ENCODE results near the gene PDGFC. TPM values are rescaled to one million over a fixed set of nuclear protein-coding genes. Genes with fewer than 3 reads are reported as not detected.

Gene PDGFC
- total and polyA plus RNA-seq, 2 donors (not counting 3 experiments of a cell fraction or from before 2014, with no cell fraction given) = 2.7 to 5.3 TPM

DNA sequence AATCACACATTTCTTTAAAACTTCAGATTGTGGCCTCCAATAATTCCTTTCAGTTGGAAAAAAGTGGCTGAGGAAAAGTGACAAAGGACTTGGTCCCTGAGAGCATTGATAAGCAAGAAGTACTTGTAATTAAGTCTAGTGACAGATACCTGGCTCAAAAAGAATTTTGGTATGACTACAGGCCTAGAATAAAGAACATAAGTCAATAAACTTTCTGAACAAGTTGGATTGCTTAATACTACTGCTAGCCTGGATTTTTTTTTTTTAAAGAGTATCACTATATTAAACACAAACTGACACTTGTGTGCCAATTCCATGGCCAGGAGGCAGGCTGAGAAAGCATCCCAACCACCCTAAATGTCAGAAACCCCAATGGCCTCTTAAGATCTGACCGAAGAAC, 49.3 kb upstream of the PDGFC start:
- Histone ChIP-seq H3K9ac (replicated peaks; ENCODE audit: extremely low read depth, insufficient read depth, low read length) (no peak overlapping the region), H3K27ac (ENCODE audit: insufficient read depth, low read depth, low read length) (no peak overlapping the region), H3K4me2 (ENCODE audit: insufficient read depth, low read length) (no peak overlapping the region), H3K9me3 (replicated peaks; ENCODE audit: control insufficient read depth, insufficient read depth, low read length) (no peaks in the 10 kb centered on the region), H3K9me1 (replicated peaks; ENCODE audit: control insufficient read depth, extremely low read depth, insufficient read depth, low read length) (no peaks in the 10 kb centered on the region), H3K27me3 (ENCODE audit: control insufficient read depth in 2 of 2, insufficient read depth in 2 of 2, low read length in 2 of 2) (no peaks in the 10 kb centered on the region), H3K36me3 (ENCODE audit: control insufficient read depth in 2 of 2, extremely low read depth in 1 of 2, insufficient read depth in 2 of 2, low read length in 2 of 2) (no peaks in the 10 kb centered on the region), H3K79me2 (ENCODE audit: control insufficient read depth, insufficient read depth, low read length) (no peaks in the 10 kb centered on the region), H4K20me1 (replicated peaks; ENCODE audit: control insufficient read depth, extremely low read depth, insufficient read depth, low read length) (no peaks in the 10 kb centered on the region), H2AFZ (ENCODE audit: low read depth, low read length) (no peak overlapping the region), H3K4me1 (ENCODE audit: control insufficient read depth, extremely low read depth, insufficient read depth, low read length) (no peaks in the 10 kb centered on the region), H3K4me3 (replicated peaks in 1 of 3; ENCODE audit: insufficient read depth in 1 of 3, low read depth in 1 of 3, low read length in 3 of 3) (no peak overlapping the region)
- ChIA-PET POLR2A (no interaction called here), CTCF (no interaction called here)
- FAIRE-seq (no peak), DNase-seq (ENCODE audit: low read depth, low spot score) (no peak)
- intact Hi-C loops (cut with micrococcal nuclease) (no loop called here), dilution Hi-C loops (cut with MboI; ENCODE audit: extremely low pct_ligation_motif_present, low sequenced_read_pairs) (no loop called here)
- TF ChIP-seq FOS (IDR thresholded peaks at IDR 0.05; ENCODE audit: borderline replicate concordance, insufficient read depth, low read length) (no peak), POLR2A (IDR thresholded peaks at IDR 0.05; ENCODE audit: low read depth, low read length) (no peak), EZH2 (IDR thresholded peaks at IDR 0.05; ENCODE audit: borderline replicate concordance, low read depth, low read length, severe bottlenecking) (no peak), GATA2 (IDR thresholded peaks at IDR 0.05; ENCODE audit: insufficient read depth, insufficient read length, low read depth, low read length) (no peak), POLR2AphosphoS5 (IDR thresholded peaks at IDR 0.05; ENCODE audit: insufficient read depth, low read depth, low read length) (no peak), JUN (IDR thresholded peaks at IDR 0.05; ENCODE audit: borderline replicate concordance, insufficient read depth, insufficient read length, low read depth) (no peak), MYC (IDR thresholded peaks at IDR 0.05; ENCODE audit: low read depth, low read length) (no peak)
- TF ChIP-seq, protein P1, sequence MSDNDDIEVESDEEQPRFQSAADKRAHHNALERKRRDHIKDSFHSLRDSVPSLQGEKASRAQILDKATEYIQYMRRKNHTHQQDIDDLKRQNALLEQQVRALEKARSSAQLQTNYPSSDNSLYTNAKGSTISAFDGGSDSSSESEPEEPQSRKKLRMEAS (IDR thresholded peaks at IDR 0.05; ENCODE audit: insufficient read depth, insufficient read length) = no peak
- TF ChIP-seq, protein P2, sequence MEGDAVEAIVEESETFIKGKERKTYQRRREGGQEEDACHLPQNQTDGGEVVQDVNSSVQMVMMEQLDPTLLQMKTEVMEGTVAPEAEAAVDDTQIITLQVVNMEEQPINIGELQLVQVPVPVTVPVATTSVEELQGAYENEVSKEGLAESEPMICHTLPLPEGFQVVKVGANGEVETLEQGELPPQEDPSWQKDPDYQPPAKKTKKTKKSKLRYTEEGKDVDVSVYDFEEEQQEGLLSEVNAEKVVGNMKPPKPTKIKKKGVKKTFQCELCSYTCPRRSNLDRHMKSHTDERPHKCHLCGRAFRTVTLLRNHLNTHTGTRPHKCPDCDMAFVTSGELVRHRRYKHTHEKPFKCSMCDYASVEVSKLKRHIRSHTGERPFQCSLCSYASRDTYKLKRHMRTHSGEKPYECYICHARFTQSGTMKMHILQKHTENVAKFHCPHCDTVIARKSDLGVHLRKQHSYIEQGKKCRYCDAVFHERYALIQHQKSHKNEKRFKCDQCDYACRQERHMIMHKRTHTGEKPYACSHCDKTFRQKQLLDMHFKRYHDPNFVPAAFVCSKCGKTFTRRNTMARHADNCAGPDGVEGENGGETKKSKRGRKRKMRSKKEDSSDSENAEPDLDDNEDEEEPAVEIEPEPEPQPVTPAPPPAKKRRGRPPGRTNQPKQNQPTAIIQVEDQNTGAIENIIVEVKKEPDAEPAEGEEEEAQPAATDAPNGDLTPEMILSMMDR (IDR thresholded peaks at IDR 0.05; ENCODE audit: extremely low read depth in 1 of 2, insufficient read depth in 1 of 2, low read depth in 1 of 2, low read length in 2 of 2) = no peak
- BruUV-seq (replicated peaks) = no TSS peak

Measured in endothelial cell of umbilical vein (primary cell).